Measurements from ENCODE around the gene SORL1-AS1.

Gene SORL1-AS1

DNA sequence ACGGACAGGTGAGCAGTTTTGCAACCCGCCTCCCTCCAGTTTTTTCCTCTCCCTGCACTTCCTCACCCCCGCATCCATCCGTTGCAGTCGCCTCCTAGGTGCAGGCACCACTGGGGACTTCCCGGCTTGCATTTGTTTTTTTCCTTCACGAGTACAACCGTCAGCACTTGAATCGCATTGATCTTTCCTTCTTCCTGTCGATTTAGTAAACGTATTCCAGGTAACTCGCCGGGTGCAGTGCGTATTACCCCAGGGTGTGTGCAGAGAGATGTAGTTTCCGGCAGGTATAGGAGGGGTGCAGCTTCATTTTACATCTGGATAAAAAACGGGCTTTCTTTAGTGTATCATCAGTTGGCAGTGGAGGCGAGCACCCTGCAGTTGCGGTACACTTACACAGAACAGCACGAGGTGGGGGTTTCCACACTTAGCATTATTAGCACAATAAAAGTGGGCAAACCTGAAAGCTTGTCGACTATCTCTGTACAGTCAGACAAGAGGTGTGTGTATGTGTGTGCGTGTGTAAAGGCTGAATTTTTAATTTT lies at the start of gene SORL1-AS1:
Gene SORL1-AS1 (minus strand): TSS at position 359 of the 542 bp plus-strand sequence.
- peak; percentile 72 for DNase-seq (ENCODE audit: low spot score)

DNA sequence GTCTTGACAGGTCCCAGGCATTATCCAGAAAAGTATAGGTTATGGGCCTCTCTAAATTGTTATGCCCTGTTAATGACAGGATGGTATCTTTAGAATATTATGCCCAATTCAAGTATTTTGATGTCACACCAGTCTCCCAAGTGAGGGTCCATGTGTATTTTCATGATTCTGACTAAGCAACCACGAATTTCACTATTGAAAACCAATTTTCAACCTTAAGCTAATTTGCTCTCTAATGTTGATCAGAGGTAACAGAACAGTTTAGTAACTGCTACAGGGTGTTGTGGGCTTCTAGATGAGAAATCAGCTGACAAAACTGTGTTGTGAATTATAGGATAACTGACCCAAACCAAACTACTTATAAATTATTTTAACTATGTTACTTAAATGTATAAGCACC lies 48.0 kb upstream of the SORL1-AS1 start:
- DNase-seq (ENCODE audit: low spot score), result no peak

- no peak for DNase-seq (ENCODE audit: low spot score)
Observed at GRCh38 chr11:121500275-121500674, 47.5 kb upstream of the SORL1-AS1 start.

GRCh38 chr11:121499405-121499804 lies 46.6 kb upstream of the SORL1-AS1 start:
- no peak for DNase-seq (ENCODE audit: low spot score)

- DNase-seq (ENCODE audit: low spot score), result no peak
Observed at GRCh38 chr11:121497176-121497998, 44.6 kb upstream of the SORL1-AS1 start.

DNA sequence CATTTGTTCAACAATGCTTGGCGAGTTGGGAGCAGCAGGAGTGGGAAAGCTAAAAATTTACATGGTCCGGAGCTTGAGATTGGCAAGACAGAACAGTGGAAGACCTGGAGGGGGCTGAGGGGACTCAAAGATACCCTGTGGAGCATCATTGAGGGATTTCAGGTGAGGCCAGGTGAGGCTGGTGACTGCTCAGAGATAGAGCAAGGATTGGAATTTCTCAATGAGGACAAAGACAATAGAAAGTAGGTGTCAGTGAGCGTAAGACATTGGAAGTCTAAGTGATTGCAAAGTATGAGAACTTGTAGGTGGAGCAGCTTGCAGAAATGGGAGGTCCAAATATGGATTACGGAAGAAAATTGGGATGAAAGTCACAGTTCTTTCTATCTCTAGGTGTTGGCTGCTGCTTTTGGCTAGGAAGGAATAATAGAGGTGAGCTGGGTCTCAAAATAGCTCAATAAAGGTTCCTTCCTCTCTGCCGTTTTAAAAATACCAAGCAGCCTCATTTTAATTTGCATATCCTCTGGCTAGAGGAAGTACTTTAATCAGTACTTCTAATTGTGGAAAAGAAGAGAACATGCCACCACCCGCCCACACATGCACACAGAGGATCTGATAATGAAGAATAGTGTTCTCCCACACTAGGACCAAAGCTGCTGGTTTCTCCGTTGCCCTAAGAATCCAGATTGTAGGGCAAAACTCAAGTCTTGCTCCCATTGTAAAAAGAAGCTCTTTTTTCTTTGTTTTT lies 41.8 kb upstream of the SORL1-AS1 start:
- DNase-seq (ENCODE audit: low spot score), result peak; percentile 29

- DNase-seq (ENCODE audit: low spot score), result no peak
Observed at GRCh38 chr11:121489823-121490222, 37.1 kb upstream of the SORL1-AS1 start.

- DNase-seq (ENCODE audit: low spot score), result no peak
Observed at GRCh38 chr11:121488641-121489040, 35.9 kb upstream of the SORL1-AS1 start.

GRCh38 chr11:121488170-121488569 lies 35.4 kb upstream of the SORL1-AS1 start:
- DNase-seq (ENCODE audit: low spot score), result no peak

DNA sequence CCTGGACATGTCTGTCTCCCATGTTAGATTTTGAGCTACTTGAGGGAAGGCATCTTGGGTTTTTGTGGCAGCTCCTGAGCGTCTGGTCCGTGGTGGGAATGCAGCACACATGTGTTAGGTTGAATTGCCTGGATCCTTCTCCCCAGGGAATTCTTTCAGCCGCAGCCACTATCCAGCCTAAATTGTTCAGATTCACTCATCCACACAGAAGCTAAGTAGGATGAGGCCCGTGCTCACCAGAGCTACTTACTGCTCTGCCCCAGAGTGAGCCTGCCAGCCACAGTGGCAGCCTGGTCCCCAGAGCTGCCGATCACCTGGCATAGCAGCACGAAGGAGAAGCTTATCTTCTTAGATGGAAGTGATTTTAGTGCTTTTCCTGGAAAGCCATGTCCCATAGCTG lies 34.4 kb upstream of the SORL1-AS1 start:
- DNase-seq (ENCODE audit: low spot score), result no peak

DNA sequence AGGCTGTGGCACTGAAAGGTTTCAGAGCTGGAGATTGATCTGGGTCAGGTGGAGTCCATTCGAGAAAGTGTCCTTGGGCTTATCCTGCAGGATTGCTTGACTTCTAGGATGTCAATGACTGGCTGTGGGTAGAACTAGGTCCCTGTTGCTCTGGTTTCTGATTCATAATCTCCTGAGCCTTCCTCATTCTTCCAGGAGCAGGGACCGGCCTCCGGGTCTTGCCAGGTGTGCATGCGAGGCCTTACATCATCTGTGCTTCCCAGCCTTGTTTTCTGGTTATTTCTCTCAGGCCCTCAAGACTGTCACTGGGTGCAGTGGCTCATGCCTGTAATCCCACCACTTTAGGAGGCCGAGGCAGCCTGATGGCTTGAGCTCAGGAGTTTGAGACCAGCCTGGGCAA lies 33.3 kb upstream of the SORL1-AS1 start:
- no peak for DNase-seq (ENCODE audit: low spot score)

DNA sequence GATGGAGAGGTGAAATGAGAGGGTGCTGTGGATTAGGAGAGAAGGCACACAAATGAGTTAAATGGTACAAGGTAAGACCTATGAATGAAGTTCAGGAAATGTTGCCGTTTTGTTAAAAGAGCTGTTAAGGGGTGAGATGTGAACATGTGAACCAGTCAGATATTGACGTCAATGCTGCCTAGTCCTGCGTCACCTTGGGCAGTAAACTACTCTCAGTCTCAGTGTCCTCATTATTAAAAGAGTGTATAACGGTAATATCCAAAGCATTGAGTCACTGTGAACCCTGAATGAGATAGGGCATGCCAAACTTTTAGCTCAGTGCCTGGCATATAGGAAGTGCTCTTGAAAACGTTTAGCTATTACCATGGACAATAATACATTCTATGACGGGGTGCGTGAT lies 32.4 kb upstream of the SORL1-AS1 start:
- no peak for DNase-seq (ENCODE audit: low spot score)

DNA sequence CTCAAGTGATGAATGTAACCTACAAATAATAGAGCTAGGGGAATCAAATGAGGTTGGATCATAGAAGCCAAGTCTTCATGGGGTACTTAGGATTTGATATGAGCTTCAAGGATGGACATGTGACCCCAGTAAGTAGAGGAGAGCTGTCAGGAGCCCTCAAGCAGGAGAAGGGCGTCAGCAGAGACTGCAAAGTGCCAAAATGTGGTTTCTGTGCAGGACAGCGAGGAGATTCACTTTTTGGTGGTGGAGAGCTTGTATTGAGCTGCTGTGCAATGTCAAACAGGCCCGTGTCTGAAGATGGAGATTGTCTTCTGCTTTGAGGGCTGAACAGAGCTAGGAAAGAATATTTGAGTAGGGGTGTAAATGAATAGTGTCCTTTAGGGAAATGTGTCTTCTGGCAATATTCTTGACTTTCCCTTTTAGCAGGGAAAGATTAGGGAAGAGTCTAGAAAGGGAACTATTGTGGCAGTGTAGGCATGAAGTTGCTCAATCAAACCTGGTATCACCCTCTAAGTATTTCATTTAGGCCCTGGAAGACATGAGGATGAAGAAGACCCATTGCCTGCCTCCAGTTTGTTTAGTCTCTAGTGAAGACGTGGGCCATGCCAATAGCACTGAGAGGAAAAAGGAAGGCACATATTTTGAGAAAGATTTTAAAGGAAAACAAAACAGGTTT lies 31.2 kb upstream of the SORL1-AS1 start:
- DNase-seq (ENCODE audit: low spot score), result no peak

DNA sequence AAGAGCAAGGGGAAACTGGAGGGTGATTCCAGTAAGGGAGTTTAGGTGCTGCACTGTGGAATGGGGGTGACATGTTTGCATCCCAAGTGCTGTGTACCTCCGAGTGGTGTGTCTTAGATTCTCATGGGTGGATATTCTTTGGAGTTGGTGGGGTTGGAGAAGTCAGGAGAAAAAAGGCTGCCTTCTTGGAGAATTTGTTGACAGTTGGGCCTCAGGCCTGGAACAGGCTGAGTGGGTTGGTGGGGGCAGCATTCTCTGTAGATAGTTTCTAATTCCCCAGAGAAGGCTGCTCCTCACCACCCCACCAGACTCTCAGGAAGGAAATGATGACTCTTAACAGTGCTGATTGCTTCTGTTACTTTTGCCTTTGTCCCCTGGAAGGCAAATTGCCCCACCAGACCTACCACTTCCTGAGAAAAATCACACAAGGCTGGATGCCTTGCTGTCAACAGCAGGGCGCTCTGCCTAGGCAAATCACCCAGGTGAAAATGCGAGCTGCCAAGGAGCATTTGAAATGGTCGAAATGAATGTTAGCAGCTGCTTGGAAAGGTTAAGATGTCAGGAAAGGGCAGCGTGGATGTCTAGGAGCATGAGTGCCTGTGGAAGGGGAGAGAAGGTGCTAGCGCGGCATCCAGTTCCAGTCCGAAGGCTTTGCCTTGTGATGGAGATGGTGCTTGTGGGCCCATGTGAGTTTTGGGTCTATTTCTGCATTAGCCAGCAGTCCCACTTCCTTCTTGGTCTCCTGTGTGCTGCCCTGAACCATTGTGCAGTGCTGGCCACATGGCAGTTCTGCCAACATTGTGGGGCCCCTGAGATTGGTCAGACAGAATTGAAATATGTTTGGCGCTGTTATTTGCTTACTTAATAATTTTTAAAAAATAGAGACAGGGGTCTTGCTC lies 29.7 kb upstream of the SORL1-AS1 start:
- DNase-seq (ENCODE audit: low spot score), result peak; percentile 78

GRCh38 chr11:121481484-121482230 lies 28.9 kb upstream of the SORL1-AS1 start:
- DNase-seq (ENCODE audit: low spot score), result peak; percentile 74

DNA sequence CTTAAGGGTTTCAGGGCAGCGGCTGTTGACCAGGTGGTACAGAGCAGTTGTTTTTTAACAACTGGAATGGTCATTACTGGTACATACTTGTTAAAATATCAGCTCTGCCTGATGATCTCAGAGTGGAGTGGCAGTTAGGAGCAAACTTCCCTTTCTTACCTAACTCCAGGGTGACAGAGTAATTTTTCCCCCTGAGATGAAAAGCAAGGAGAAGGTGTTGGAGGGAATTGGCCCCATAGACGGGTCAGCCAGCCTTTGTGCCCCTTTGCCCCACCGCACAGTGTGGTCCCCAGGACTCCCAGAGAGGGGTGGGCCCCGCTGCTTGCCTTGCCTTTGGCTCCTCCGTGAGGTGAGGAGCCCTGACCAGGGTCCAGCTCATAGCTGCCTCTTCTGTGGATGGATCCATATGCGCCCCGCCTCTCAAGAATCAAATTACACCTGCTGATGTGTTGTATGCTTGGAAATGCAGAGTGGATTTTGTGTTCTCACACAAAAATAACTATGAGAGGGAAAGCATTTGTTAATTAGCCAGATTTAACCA lies 27.0 kb upstream of the SORL1-AS1 start:
- no peak for DNase-seq (ENCODE audit: low spot score)

GRCh38 chr11:121478895-121479697 lies 26.3 kb upstream of the SORL1-AS1 start:
- DNase-seq (ENCODE audit: low spot score), result no peak

DNA sequence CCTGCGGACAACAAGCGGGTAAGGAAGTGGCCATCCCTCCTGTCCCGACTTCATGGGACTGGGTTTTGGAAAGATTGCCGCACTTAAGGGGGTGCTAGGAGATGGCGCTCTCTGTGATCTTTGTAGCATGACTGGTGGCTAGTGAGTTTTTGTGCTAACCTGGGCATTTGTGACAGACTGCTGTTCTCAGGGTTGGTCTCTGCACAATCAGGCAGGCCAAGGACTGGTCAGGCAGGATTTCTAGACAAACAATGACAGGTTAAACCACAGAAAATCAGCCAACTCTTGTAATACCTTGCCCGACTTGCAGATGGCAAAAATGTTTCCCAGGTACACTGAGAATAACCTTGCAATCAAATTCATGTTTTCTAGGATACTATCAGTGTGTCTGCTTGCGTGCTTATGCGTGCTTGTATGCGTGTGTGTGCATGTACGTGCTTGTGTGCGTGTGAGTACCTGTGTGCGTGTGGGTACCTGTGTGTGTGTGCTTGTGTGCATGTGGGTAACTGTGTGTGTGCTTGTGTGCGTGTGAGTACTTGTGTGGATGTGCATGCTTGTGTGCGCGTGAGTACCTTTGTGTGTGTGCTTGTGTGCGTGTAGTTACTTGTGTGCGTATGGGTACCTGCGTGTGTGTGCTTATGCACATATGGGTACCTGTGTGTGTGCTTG lies 25.6 kb upstream of the SORL1-AS1 start:
- no peak for DNase-seq (ENCODE audit: low spot score)
